A549 (cell line): ENCODE data around the gene DNM3. TPM values are rescaled to one million over a fixed set of nuclear protein-coding genes. Genes with fewer than 3 reads are reported as not detected.

Experiments
- ATAC-seq, 2 experiments: fragments of 200-7000 bp in 1 of 2; fragments of >200 bp in 1 of 2; cut with Nextera tagmentation in 1 of 2; cut with Tn5 transposase in 1 of 2; 3 replicates each; pipeline versions ENCODE4 v1.8.0 to v1.9.1; 2018 to 2020; ENCODE audit warnings: mild to moderate bottlenecking in 1 of 2, moderate library complexity in 1 of 2
- CTCF ChIA-PET: fragments of 300-600 bp; sonication (Branson Sonifier 250); formaldehyde crosslinking; extraction: SDS; loops from one replicate; lab custom pipeline; 2021; ENCODE audit warnings: antibody characterized with exemption, inconsistent platforms; lab: Yijun Ruan, JAX
- POLR2A ChIA-PET: fragments of 350-600 bp; formaldehyde crosslinking; extraction: SDS; loops from one replicate; lab custom pipeline; 2021; ENCODE audit warnings: antibody characterized with exemption, inconsistent platforms; lab: Yijun Ruan, JAX
- DNase-seq, 2 experiments: peaks; one replicate each; pipeline versions ENCODE4 v3.0.0 to v3.0.0-alpha.2; 2011 to 2016; ENCODE audit warnings: low read depth in 1 of 2, low spot score in 1 of 2
- FAIRE-seq: peaks from 2 replicates; lab custom pipeline; 2011; peaks lifted over from hg19 to GRCh38; lab: Jason Lieb, UNC
- H3K27ac ChIP-seq, 2 experiments: fragments of >200 bp; sonication (Bioruptor Twin); formaldehyde crosslinking; 3 replicates each; pipeline ENCODE4 v1.5.1; 2016 to 2017
- H3K4me1 ChIP-seq: fragments of >200 bp; sonication (Bioruptor Twin); formaldehyde crosslinking; 3 replicates; pipeline ENCODE4 v1.6.1; 2016
- H3K4me2 ChIP-seq: fragments of >200 bp; sonication (Bioruptor Twin); formaldehyde crosslinking; 3 replicates; pipeline ENCODE4 v1.6.1; 2016
- H3K4me3 ChIP-seq: fragments of >200 bp; sonication (Bioruptor Twin); formaldehyde crosslinking; 3 replicates; pipeline ENCODE4 v1.5.1; 2016
- H3K9me3 ChIP-seq: fragments of >200 bp; sonication (Bioruptor Twin); formaldehyde crosslinking; 3 replicates; pipeline ENCODE4 v1.6.1; 2016
- CEBPB ChIP-seq, 2 experiments: fragments of >200 bp in 1 of 2; sonication (Bioruptor Twin) in 1 of 2; formaldehyde crosslinking in 1 of 2; IDR thresholded peaks; 2 replicates each; pipeline ENCODE4 v1.6.1; 2012 to 2016
- EHF ChIP-seq: fragments of 250-450 bp; sonication (Bioruptor Pico); IDR thresholded peaks from 2 replicates; pipeline ENCODE4 v1.5.0; 2020; ENCODE audit warnings: mild to moderate bottlenecking
- EHMT2 ChIP-seq: fragments of 200-600 bp; sonication (generic); IDR thresholded peaks from 2 replicates; pipeline ENCODE4 v1.6.1; 2016; ENCODE audit warnings: antibody characterized with exemption, low read depth, mild to moderate bottlenecking, moderate library complexity
- EP300 ChIP-seq, 2 experiments: fragments of >200 bp; sonication (Bioruptor Twin); formaldehyde crosslinking; IDR thresholded peaks; 2 replicates in 1 of 2; 3 replicates in 1 of 2; pipeline ENCODE4 v1.6.1; 2016 to 2017
- ESRRA ChIP-seq: fragments of 150-350 bp; IDR thresholded peaks from 2 replicates; pipeline ENCODE4 v1.6.1; 2014; ENCODE audit warnings: mild to moderate bottlenecking, low read length, borderline replicate concordance
- FOSL2 ChIP-seq, 2 experiments: fragments of 450-650 bp in 1 of 2; fragments of >200 bp in 1 of 2; sonication (Bioruptor Twin) in 1 of 2; formaldehyde crosslinking; IDR thresholded peaks; 2 replicates each; pipeline versions ENCODE4 v1.5.0 to v1.6.1; 2016 to 2020; ENCODE audit warnings: mild to moderate bottlenecking in 1 of 2, moderate library complexity in 1 of 2
- FOXS1 ChIP-seq: fragments of 250-450 bp; sonication (Bioruptor Pico); IDR thresholded peaks from 2 replicates; pipeline ENCODE4 v1.5.0; 2020; ENCODE audit warnings: mild to moderate bottlenecking, moderate library complexity
- GATA3 ChIP-seq: IDR thresholded peaks from 2 replicates; pipeline ENCODE4 v1.6.1; 2012; ENCODE audit warnings: borderline replicate concordance
- HES2 ChIP-seq: fragments of >200 bp; sonication (Bioruptor Twin); formaldehyde crosslinking; IDR thresholded peaks from 2 replicates; pipeline ENCODE4 v1.6.1; 2016
- HMGXB4 ChIP-seq: fragments of 250-450 bp; sonication (Bioruptor Pico); IDR thresholded peaks from 2 replicates; pipeline ENCODE4 v1.5.0; 2021; ENCODE audit warnings: mild to moderate bottlenecking, moderate library complexity, borderline replicate concordance
- HOXB13 ChIP-seq: fragments of 250-450 bp; sonication (Bioruptor Pico); IDR thresholded peaks from 2 replicates; pipeline ENCODE4 v1.5.0; 2020; ENCODE audit warnings: low read depth, mild to moderate bottlenecking, moderate library complexity
- JUNB ChIP-seq: fragments of >200 bp; sonication (Bioruptor Twin); formaldehyde crosslinking; IDR thresholded peaks from 2 replicates; pipeline ENCODE4 v1.6.1; 2016
- KDM1A ChIP-seq: fragments of 200-600 bp; sonication (generic); IDR thresholded peaks from 2 replicates; pipeline ENCODE4 v1.6.1; 2016; ENCODE audit warnings: low read depth, mild to moderate bottlenecking
- MAFK ChIP-seq: fragments of 450-650 bp; IDR thresholded peaks from 2 replicates; pipeline ENCODE4 v1.6.1; 2014; ENCODE audit not compliant: partially characterized antibody
- MAX ChIP-seq: IDR thresholded peaks from 2 replicates; pipeline ENCODE4 v1.6.1; 2012
- MAZ ChIP-seq: fragments of 150-350 bp; IDR thresholded peaks from 2 replicates; pipeline ENCODE4 v1.6.1; 2014; ENCODE audit warnings: antibody characterized with exemption, low read depth, low read length, borderline replicate concordance
- MYC ChIP-seq: IDR thresholded peaks from 2 replicates; pipeline ENCODE4 v1.6.1; 2012; ENCODE audit warnings: mild to moderate bottlenecking, inconsistent platforms, low read length, improper control_type of control experiment, borderline replicate concordance
- NFE2L2 ChIP-seq: fragments of 150-350 bp; conservative IDR thresholded peaks from 2 replicates; pipeline ENCODE4 v1.6.1; 2014; ENCODE audit warnings: low read length
- PBX3 ChIP-seq: IDR thresholded peaks from 2 replicates; pipeline ENCODE4 v1.6.1; 2012
- RAD21 ChIP-seq, 2 experiments: fragments of >200 bp in 1 of 2; sonication (Bioruptor Twin) in 1 of 2; formaldehyde crosslinking in 1 of 2; IDR thresholded peaks in 1 of 2; conservative IDR thresholded peaks in 1 of 2; 2 replicates in 1 of 2; 3 replicates in 1 of 2; pipeline ENCODE4 v1.6.1; 2012 to 2018; ENCODE audit warnings: inconsistent platforms in 1 of 2
- RARB ChIP-seq: fragments of 250-450 bp; sonication (Bioruptor Pico); IDR thresholded peaks from 2 replicates; pipeline ENCODE4 v1.8.0; 2021; ENCODE audit warnings: mild to moderate bottlenecking, moderate library complexity
- REST ChIP-seq: fragments of 200-600 bp; sonication (generic); IDR thresholded peaks from 2 replicates; pipeline ENCODE4 v1.6.1; 2016; ENCODE audit warnings: antibody characterized with exemption, mild to moderate bottlenecking, moderate library complexity
- SMC3 ChIP-seq: fragments of >200 bp; sonication (Bioruptor Twin); formaldehyde crosslinking; IDR thresholded peaks from 3 replicates; pipeline ENCODE4 v1.6.1; 2018; ENCODE audit warnings: inconsistent platforms
- SREBF2 ChIP-seq: fragments of 450-650 bp; IDR thresholded peaks from 2 replicates; pipeline ENCODE4 v1.6.1; 2014; ENCODE audit warnings: mild to moderate bottlenecking, moderate library complexity
- TFCP2L1 ChIP-seq: fragments of 250-450 bp; sonication (Bioruptor Pico); IDR thresholded peaks from 2 replicates; pipeline ENCODE4 v1.5.0; 2021; ENCODE audit warnings: mild to moderate bottlenecking
- TP53 ChIP-seq: fragments of 250-450 bp; sonication (Bioruptor Pico); IDR thresholded peaks from 2 replicates; pipeline ENCODE4 v1.5.0; 2021; ENCODE audit warnings: mild to moderate bottlenecking, moderate library complexity
- ZSCAN20 ChIP-seq: fragments of 250-450 bp; sonication (Bioruptor Pico); IDR thresholded peaks from 2 replicates; pipeline ENCODE4 v1.8.0; 2022; ENCODE audit warnings: mild to moderate bottlenecking, moderate library complexity
- WGBS: methylation state at CpG from one replicate; pipeline ENCODE4 v1.1.6; 2017; ENCODE audit errors: missing lambda C conversion rate; 5-methylcytosine and 5-hydroxymethylcytosine counted together
- polyA plus RNA-seq, 4 experiments: library from polyadenylated mRNA; depleted of rRNA in 3 of 4; stranded (reverse); fragments of >200 nt; fragmentation: RNase III in 1 of 4; extraction: RNeasy Plus Mini Kit Qiagen cat#74134 plus additional on column Dnase treatment in 1 of 4; gene quantifications; 2 replicates in 3 of 4; 3 replicates in 1 of 4; pipeline ENCODE4 v1.2.3, GENCODE V29; 2011 to 2017

DNM3 gene
- polyA plus RNA-seq, 2 of the 4 experiments (the other 2 are of a cell fraction), result 0.57 to 1.5 TPM

- POLR2A ChIA-PET, result no interaction called here
- peaks cover 63% of the 10 kb centered on the region for H3K4me1 ChIP-seq
- ATAC-seq, result no peak
- H3K4me2 ChIP-seq, result no peak overlapping the region
- no peak overlapping the region for H3K27ac ChIP-seq
- no peak for TF ChIP-seq MYC
- no peak for TF ChIP-seq FOXS1 (CRISPR knock-in tag)
- no peak for TF ChIP-seq HOXB13 (CRISPR knock-in tag)
- TF ChIP-seq NFE2L2, result no peak
- no peak for TF ChIP-seq TFCP2L1 (CRISPR knock-in tag)
- TF ChIP-seq HMGXB4 (CRISPR knock-in tag), result no peak
- TF ChIP-seq MAFK, result no peak
- no peak for TF ChIP-seq TP53 (CRISPR knock-in tag)
- TF ChIP-seq SMC3, result no peak
- no peak for TF ChIP-seq EHMT2
- DNase-seq, result no peak
- H3K4me3 ChIP-seq, result no peak overlapping the region
- FAIRE-seq, result no peak
- H3K9me3 ChIP-seq, result no peaks in the 10 kb centered on the region
- WGBS, result 47% methylated on average over 1 of the region's 1 CpG
- CTCF ChIA-PET, result no interaction called here
Measured at GRCh38 chr1:172272087-172272486, 430.8 kb downstream of the DNM3 start.

GRCh38 chr1:172273647-172274396 lies 432.5 kb downstream of the DNM3 start:
- H3K4me1 ChIP-seq, result peaks cover 68% of the 10 kb centered on the region
- CTCF ChIA-PET, result no interaction called here
- ATAC-seq (no peak), FAIRE-seq (no peak), DNase-seq (no peak)
- H3K27ac ChIP-seq, result peak overlapping the region in 1 of 2 experiments; percentile 17; a peak in 1 of 6 replicates
- TF ChIP-seq HOXB13 (CRISPR knock-in tag) (no peak), RARB (CRISPR knock-in tag) (no peak), CEBPB (IDR thresholded peaks at IDR 0.05) (peak; percentile 81 to 85), MAX (no peak), KDM1A (no peak), ZSCAN20 (no peak), EHF (no peak), RAD21 (conservative IDR thresholded peaks at IDR 0.05 in 1 of 2, IDR thresholded peaks at IDR 0.05 in 1 of 2) (no peak), FOSL2 (IDR thresholded peaks at IDR 0.05) (no peak), FOSL2 (CRISPR knock-in tag; IDR thresholded peaks at IDR 0.05) (peak; percentile 16; the same call in 1 of the 2 replicates), ESRRA (no peak), MAFK (no peak), MAZ (no peak), EP300 (IDR thresholded peaks at IDR 0.05) (no peak), REST (no peak), JUNB (no peak), SREBF2 (no peak), HES2 (peak; percentile 42; the same call in 1 of the 2 replicates), PBX3 (no peak), GATA3 (no peak)
- POLR2A ChIA-PET, result interaction anchor here (1.2 kb wide), 1 partner anchor 49 kb away, joined by 3 read pairs; no protein-coding TSS in a partner anchor
- H3K9me3 ChIP-seq, result no peaks in the 10 kb centered on the region
- H3K4me3 ChIP-seq, result no peak overlapping the region
- 82% methylated on average over 4 of the region's 4 CpGs for WGBS
- no peak overlapping the region; the same call in 2 of the 3 replicates for H3K4me2 ChIP-seq
